Spleen (tissue), 7 donors: Measurements from ENCODE around the gene NLRC4.

Source experiments
- POLR2A ChIP-seq, 3 donors: fragments of 450-650 bp; IDR thresholded peaks; one replicate each; pipeline ENCODE4 v1.5.1; 2017; ENCODE audit warnings: antibody characterized with exemption in 3 of 3, mild to moderate bottlenecking in 1 of 3
- TF ChIP-seq, protein P1 (sequence below), 11 experiments: fragments of 200-600 bp in 7 of 11; fragments of 450-650 bp in 4 of 11; sonication (generic) in 4 of 11; IDR thresholded peaks in 8 of 11; conservative IDR thresholded peaks in 3 of 11; 1 replicate in 7 of 11; 2 replicates in 4 of 11; pipeline versions ENCODE4 v1.4.0 to v1.8.0; 2016 to 2021; ENCODE audit warnings: antibody characterized with exemption in 11 of 11, inconsistent platforms in 4 of 11, mild to moderate bottlenecking in 1 of 11
- donor health status: DM: no; HTN: no; CAD: no; lungs with moderate emphysema.
- donor health status: DM: no; HTN: no; CAD: no.
- donor health status: DM: no; HTN: no; CAD: no.

GRCh38 chr2:32289165-32289999, 24.7 kb upstream of the NLRC4 start:
- no peak for TF ChIP-seq POLR2A (IDR thresholded peaks at IDR 0.05)
- TF ChIP-seq, protein P1, sequence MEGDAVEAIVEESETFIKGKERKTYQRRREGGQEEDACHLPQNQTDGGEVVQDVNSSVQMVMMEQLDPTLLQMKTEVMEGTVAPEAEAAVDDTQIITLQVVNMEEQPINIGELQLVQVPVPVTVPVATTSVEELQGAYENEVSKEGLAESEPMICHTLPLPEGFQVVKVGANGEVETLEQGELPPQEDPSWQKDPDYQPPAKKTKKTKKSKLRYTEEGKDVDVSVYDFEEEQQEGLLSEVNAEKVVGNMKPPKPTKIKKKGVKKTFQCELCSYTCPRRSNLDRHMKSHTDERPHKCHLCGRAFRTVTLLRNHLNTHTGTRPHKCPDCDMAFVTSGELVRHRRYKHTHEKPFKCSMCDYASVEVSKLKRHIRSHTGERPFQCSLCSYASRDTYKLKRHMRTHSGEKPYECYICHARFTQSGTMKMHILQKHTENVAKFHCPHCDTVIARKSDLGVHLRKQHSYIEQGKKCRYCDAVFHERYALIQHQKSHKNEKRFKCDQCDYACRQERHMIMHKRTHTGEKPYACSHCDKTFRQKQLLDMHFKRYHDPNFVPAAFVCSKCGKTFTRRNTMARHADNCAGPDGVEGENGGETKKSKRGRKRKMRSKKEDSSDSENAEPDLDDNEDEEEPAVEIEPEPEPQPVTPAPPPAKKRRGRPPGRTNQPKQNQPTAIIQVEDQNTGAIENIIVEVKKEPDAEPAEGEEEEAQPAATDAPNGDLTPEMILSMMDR (IDR thresholded peaks at IDR 0.05 in 8 of 11, conservative IDR thresholded peaks at IDR 0.05 in 3 of 11), result no peak
